Lower leg skin (tissue), 3 donors: ENCODE data around the gene MUS81.

ENCODE experiments used
- CTCF ChIP-seq, 3 donors: fragments of 450-650 bp; IDR thresholded peaks; one replicate each; pipeline ENCODE4 v1.5.1; 2016; ENCODE audit warnings: antibody characterized with exemption in 3 of 3, mild to moderate bottlenecking in 3 of 3, moderate library complexity in 2 of 3
- POLR2A ChIP-seq, 2 donors: fragments of 450-650 bp; IDR thresholded peaks; one replicate each; pipeline ENCODE4 v1.6.1; 2016 to 2017; ENCODE audit warnings: antibody characterized with exemption in 2 of 2, mild to moderate bottlenecking in 1 of 2, moderate library complexity in 1 of 2

DNA sequence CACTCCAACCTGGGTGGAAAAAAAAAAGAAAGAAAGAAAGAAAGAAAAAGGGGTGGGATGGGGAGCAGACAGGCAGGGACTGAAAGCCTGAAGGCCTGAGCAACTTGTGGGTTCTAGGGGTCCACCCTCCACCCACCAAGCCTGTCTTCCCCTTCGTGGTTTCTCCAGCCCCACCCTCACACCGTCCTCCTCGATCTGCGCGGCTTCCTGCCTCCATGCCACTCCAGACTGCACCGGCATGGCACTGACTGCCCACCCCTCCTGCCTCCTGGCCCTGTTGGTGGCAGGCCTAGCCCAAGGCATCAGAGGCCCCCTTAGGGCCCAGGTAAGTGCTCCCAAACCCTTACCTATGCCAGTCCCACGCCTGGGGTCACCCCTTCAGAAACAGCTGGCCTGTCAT lies 19.4 kb downstream of the MUS81 start, which contains the start of gene CTSW:
- TF ChIP-seq POLR2A (IDR thresholded peaks at IDR 0.05) (no peak), CTCF (IDR thresholded peaks at IDR 0.05) (no peak)
